ENCODE measurements around the gene SPC24. TPM values are rescaled to one million over a fixed set of nuclear protein-coding genes. Genes with fewer than 3 reads are reported as not detected.

The SPC24 gene, protein sequence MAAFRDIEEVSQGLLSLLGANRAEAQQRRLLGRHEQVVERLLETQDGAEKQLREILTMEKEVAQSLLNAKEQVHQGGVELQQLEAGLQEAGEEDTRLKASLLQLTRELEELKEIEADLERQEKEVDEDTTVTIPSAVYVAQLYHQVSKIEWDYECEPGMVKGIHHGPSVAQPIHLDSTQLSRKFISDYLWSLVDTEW
- total RNA-seq: 10 to 100 TPM; 68.2 to 72.1 TPM

DNA sequence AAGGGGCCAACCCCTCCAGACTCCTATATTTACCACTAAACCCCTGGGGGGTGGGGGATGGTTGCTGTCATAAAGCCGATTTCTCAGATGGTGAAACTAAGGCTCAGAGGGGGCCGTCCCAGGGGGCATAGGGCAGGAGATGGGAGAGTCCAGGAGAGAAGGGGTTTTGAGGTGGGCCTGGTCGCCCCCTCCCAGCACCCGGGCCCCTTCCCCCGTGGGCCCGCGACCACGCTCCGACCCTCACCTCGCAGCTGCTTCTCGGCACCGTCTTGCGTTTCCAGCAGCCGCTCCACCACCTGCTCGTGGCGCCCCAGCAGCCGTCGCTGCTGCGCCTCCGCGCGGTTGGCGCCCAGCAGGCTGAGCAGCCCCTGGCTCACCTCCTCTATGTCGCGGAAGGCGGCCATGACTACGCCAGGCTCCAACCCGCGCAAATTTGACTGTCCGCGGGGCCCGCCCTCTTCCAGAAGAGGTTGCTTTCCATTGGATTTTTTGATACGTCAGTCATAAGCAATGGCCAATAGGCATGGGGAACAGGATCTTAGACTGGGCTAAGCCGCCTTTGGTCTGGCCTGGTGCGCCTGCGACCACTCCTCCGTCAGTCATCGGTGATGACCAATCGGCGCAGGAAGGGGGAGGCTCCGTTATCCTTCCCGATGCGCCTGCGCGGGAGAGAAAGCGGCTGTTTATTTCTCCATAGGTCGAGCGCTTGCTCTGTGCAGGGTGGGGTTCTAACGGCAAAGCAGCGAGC lies at the start of gene SPC24:
Gene SPC24 (minus strand): TSS at position 410 of the 748 bp plus-strand sequence. CDS start 6 bp downstream, at position 404.
- Mint-ChIP-seq H3K4me3 (peak within 1 kb of the TSS; percentile 80), H3K27me3 (peaks cover 3% of the 10 kb centered on the region), H3K4me1 (peaks cover 31% of the 10 kb centered on the region), H3K36me3 (ENCODE audit: low read depth) (peaks cover 20% of the 10 kb centered on the region), H3K9me3 (no peaks in the 10 kb centered on the region), H3K27ac (peak within 1 kb of the TSS; percentile 92)
- CTCF ChIA-PET: interaction anchor here (0.7 to 2.8 kb wide), 6 partner anchors 17 to 181 kb away, joined by 3 to 11 read pairs (median 3); no protein-coding TSS in a partner anchor
- POLR2A ChIA-PET: interaction anchor here (0.7 to 2.4 kb wide), 23 partner anchors 9 to 364 kb away, joined by 3 to 21 read pairs (median 5); partner anchors contain the start of genes CCDC159, ELAVL3, KANK2 and LDLR
- DNase-seq: peak; percentile 96

GRCh38 chr19:11204943-11205349 lies 49.4 kb upstream of the SPC24 start:
- H3K27me3 Mint-ChIP-seq: peaks cover 3% of the 10 kb centered on the region
- no peaks in the 10 kb centered on the region for H3K36me3 Mint-ChIP-seq (ENCODE audit: low read depth)
- ChIA-PET CTCF (interaction anchor here (0.8 to 2.1 kb wide), 3 partner anchors 58 to 169 kb away, joined by 3 to 8 read pairs (median 7); no protein-coding TSS in a partner anchor), POLR2A (no interaction called here)
- H3K4me1 Mint-ChIP-seq: no peaks in the 10 kb centered on the region
- H3K4me3 Mint-ChIP-seq: no peak overlapping the region
- H3K9me3 Mint-ChIP-seq: peaks cover under 1% of the 10 kb centered on the region
- H3K27ac Mint-ChIP-seq: no peak overlapping the region
- DNase-seq: no peak

DNA sequence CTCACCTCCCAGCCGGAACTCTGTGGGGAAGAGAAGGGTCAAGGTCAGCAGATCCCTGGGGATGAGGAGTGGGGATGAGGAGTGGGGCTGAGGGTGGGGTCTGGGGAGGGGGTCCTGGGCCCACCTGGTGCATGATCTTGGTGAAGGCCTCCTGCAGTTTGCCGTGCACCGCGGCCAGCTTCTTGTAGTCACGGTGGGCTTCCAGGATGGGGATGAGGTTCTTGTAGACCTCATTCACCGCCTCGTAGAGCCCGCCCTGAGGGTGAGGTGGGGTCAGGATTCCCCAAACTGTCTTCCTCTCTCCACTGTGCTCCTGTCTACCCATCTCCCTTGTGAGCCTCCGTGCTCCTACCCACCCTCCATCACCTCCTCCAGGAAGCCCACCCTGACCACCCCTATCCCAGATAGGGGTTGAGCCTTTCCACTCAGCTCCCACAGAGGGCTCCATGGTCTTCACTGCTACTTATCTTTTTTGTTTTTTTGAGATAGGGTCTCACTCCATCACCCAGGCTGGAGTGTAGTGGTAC lies 48.6 kb upstream of the SPC24 start:
- Mint-ChIP-seq H3K4me3 (no peak overlapping the region), H3K27ac (no peak overlapping the region), H3K4me1 (no peaks in the 10 kb centered on the region), H3K9me3 (no peaks in the 10 kb centered on the region), H3K27me3 (peaks cover 6% of the 10 kb centered on the region), H3K36me3 (ENCODE audit: low read depth) (no peaks in the 10 kb centered on the region)
- POLR2A ChIA-PET: no interaction called here
- CTCF ChIA-PET: interaction anchor here (0.8 to 2.1 kb wide), 3 partner anchors 57 to 168 kb away, joined by 3 to 8 read pairs (median 7); no protein-coding TSS in a partner anchor
- DNase-seq: no peak

DNA sequence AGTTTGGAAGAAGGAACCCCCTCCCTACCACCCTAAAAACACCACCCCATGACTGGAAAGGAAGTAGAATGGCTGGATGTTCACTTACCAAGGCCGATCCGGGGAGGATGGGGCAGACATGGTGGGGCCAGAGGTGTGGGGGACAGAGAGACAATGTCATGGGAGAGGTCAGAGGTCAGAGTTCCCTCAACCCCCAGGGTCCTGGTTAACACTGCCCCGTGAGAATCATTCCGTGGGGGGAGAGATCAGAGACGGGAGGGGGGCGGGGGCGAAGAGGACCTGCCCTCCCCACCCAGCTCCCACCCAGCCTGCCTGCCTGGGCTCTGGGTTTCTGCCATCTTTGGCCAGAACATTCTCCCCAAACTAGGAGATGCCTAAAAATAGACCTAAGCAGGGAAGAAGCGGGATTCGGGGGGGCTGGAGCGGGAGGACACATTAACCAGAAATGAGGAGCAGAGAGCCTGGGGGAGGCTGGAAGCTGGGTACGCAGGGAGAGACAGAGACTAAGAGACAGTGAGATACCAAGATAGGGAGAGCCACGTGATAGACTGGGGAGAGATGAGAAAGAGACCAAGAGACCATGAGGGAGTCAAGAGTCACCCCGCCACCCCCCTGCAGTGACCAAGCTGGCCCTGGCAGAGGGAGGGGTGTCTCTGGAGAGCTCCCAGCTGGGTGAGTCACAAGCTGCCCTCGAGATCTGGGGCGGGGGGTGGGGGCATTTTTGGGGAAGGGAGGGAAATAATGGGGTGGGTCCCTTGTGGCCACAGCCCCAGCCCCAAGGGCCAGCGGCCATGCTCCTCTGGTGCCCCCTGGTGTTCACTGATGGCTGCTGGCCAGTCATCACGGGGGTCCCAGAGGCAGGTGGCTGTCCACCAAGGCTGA lies 47.9 kb upstream of the SPC24 start:
- Mint-ChIP-seq H3K36me3 (ENCODE audit: low read depth) (no peaks in the 10 kb centered on the region), H3K4me3 (no peak overlapping the region), H3K9me3 (no peaks in the 10 kb centered on the region), H3K27me3 (peaks cover 6% of the 10 kb centered on the region), H3K4me1 (no peaks in the 10 kb centered on the region), H3K27ac (no peak overlapping the region)
- DNase-seq: no peak
- ChIA-PET CTCF (interaction anchor here (1.6 to 2.1 kb wide), 2 partner anchors 77 to 168 kb away, joined by 7 to 8 read pairs; no protein-coding TSS in a partner anchor), POLR2A (no interaction called here)

- no peak overlapping the region for H3K27ac Mint-ChIP-seq
- peaks cover 2% of the 10 kb centered on the region for H3K4me1 Mint-ChIP-seq
- H3K4me3 Mint-ChIP-seq: no peak overlapping the region
- H3K9me3 Mint-ChIP-seq: no peaks in the 10 kb centered on the region
- CTCF ChIA-PET: interaction anchor here (1.3 to 2.1 kb wide), 2 partner anchors 77 to 167 kb away, joined by 3 to 8 read pairs; no protein-coding TSS in a partner anchor
- POLR2A ChIA-PET: no interaction called here
- no peak for DNase-seq
- H3K36me3 Mint-ChIP-seq (ENCODE audit: low read depth): no peaks in the 10 kb centered on the region
- H3K27me3 Mint-ChIP-seq: peaks cover 8% of the 10 kb centered on the region
These were observed 47.1 kb upstream of the SPC24 start for GRCh38 chr19:11202488-11203193.

GRCh38 chr19:11201791-11202190 lies 46.2 kb upstream of the SPC24 start:
- Mint-ChIP-seq H3K36me3 (ENCODE audit: low read depth) (no peaks in the 10 kb centered on the region), H3K27me3 (peaks cover 8% of the 10 kb centered on the region), H3K27ac (no peak overlapping the region), H3K9me3 (no peaks in the 10 kb centered on the region), H3K4me1 (peaks cover 4% of the 10 kb centered on the region), H3K4me3 (no peak overlapping the region)
- ChIA-PET POLR2A (no interaction called here), CTCF (interaction anchor here (1.3 kb wide), 1 partner anchor 76 kb away, joined by 3 read pairs; no protein-coding TSS in a partner anchor)
- DNase-seq: no peak

GRCh38 chr19:11200931-11201330 lies 45.3 kb upstream of the SPC24 start:
- H3K9me3 Mint-ChIP-seq: no peaks in the 10 kb centered on the region
- ChIA-PET CTCF (no interaction called here), POLR2A (no interaction called here)
- no peak overlapping the region for H3K27ac Mint-ChIP-seq
- DNase-seq: no peak
- peaks cover 13% of the 10 kb centered on the region for H3K27me3 Mint-ChIP-seq
- no peak overlapping the region for H3K4me3 Mint-ChIP-seq
- H3K36me3 Mint-ChIP-seq (ENCODE audit: low read depth): no peaks in the 10 kb centered on the region
- H3K4me1 Mint-ChIP-seq: peaks cover 10% of the 10 kb centered on the region

DNA sequence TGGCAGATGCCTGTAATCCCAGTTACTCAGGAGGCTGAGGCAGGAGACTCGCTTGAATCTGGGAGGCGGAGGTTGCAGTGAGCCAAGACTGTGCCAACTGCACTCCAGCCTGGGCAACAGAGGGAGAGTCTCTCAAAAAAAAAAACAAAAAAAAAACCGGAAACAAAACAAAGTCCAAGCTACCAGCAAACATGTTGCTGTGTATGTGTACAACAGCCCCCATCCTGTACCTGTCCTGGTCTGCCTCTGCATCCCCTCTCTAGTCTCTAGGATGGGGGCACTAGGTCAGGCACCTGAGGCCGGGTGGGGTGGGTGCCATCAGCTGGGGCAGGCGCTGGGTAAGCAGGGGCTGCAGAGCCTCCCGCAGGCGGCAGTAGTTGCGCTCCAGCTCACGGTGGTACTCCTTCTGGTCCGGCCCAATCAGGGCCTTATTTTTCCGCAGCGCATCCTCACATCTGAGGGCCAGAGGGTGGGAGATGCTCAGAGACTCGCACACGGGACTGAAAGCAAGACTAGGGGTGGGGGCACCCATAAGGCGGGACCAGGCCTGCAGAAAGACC lies 44.5 kb upstream of the SPC24 start:
- ChIA-PET CTCF (interaction anchor here (0.9 kb wide), 1 partner anchor 74 kb away, joined by 4 read pairs; no protein-coding TSS in a partner anchor), POLR2A (no interaction called here)
- H3K4me3 Mint-ChIP-seq: no peak overlapping the region
- H3K4me1 Mint-ChIP-seq: peaks cover 14% of the 10 kb centered on the region
- no peaks in the 10 kb centered on the region for H3K36me3 Mint-ChIP-seq (ENCODE audit: low read depth)
- peaks cover 16% of the 10 kb centered on the region for H3K27me3 Mint-ChIP-seq
- H3K9me3 Mint-ChIP-seq: no peaks in the 10 kb centered on the region
- DNase-seq: no peak
- H3K27ac Mint-ChIP-seq: no peak overlapping the region

- H3K27me3 Mint-ChIP-seq: peaks cover 16% of the 10 kb centered on the region
- no peak overlapping the region for H3K4me3 Mint-ChIP-seq
- no peaks in the 10 kb centered on the region for H3K9me3 Mint-ChIP-seq
- no peaks in the 10 kb centered on the region for H3K36me3 Mint-ChIP-seq (ENCODE audit: low read depth)
- CTCF ChIA-PET: interaction anchor here (0.9 kb wide), 1 partner anchor 74 kb away, joined by 4 read pairs; no protein-coding TSS in a partner anchor
- no peak overlapping the region for H3K27ac Mint-ChIP-seq
- DNase-seq: no peak
- peaks cover 17% of the 10 kb centered on the region for H3K4me1 Mint-ChIP-seq
- POLR2A ChIA-PET: no interaction called here
These were observed 43.9 kb upstream of the SPC24 start for GRCh38 chr19:11199517-11199916.

DNA sequence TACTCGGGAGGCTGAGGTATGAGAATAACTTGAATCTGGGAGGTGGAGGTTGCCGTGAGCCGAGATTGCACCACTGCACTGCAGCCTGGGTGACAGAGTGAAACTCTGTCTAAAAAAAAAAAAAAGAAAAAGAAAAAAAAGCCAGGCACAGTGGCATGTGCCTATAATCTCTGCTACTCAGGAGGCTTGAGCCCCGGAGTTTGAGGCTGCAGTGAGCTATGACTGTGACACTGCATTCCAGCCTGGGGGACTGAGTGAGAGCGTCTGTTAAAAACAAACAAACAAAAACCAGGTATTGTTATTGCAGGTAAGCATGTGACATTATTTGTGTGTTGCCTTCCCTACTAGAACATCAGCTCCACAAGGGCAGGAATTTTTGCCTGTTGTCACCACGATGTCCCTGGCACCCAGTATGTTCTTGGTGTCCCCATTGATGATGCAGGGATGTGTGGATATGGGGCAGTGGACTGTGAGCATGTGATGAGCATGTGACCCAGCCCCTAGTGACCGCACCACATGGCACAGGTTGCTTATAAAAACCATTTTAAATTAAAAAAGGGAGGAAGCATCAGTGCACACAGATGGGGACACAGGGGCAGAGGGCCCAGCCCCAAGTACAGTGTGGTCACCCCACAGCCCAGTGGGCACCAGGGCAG lies 43.3 kb upstream of the SPC24 start:
- CTCF ChIA-PET: no interaction called here
- Mint-ChIP-seq H3K9me3 (no peaks in the 10 kb centered on the region), H3K36me3 (ENCODE audit: low read depth) (no peaks in the 10 kb centered on the region), H3K27me3 (peaks cover 16% of the 10 kb centered on the region), H3K4me1 (peaks cover 17% of the 10 kb centered on the region), H3K4me3 (no peak overlapping the region), H3K27ac (no peak overlapping the region)
- no peak for DNase-seq
- POLR2A ChIA-PET: interaction anchor here (1.5 kb wide), 1 partner anchor 44 kb away, joined by 7 read pairs; no protein-coding TSS in a partner anchor

DNA sequence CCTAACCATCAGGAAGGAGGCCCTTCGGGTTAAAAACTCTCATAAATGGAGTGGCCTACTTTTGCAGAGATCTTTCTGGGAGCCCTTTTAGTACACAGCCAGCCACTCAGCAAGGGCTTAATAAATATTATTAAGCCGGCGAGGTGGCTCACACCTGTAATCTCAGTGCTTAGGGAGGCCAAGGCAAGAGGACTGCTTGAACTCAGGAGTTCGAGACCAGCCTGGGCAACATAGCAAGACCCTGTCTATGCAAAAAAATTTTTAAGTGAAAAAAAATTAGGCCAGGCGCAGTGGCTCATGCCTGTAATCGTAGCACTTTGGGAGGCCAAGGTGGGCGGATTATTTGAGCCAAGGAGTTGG lies 42.6 kb upstream of the SPC24 start:
- Mint-ChIP-seq H3K36me3 (ENCODE audit: low read depth) (no peaks in the 10 kb centered on the region), H3K27ac (no peak overlapping the region), H3K9me3 (no peaks in the 10 kb centered on the region), H3K27me3 (peaks cover 16% of the 10 kb centered on the region), H3K4me1 (peaks cover 17% of the 10 kb centered on the region), H3K4me3 (peak overlapping the region; percentile 65)
- CTCF ChIA-PET: no interaction called here
- POLR2A ChIA-PET: interaction anchor here (0.9 to 1.5 kb wide), 2 partner anchors 43 to 84 kb away, joined by 3 to 7 read pairs; no protein-coding TSS in a partner anchor
- no peak for DNase-seq
